ENCODE results near the gene ERCC1.

ERCC1 gene

GRCh38 chr19:45445139-45445538, 21.4 kb upstream of the ERCC1 start:
- no peak overlapping the region for H2AFZ ChIP-seq (ENCODE audit: low read length)
- no peak overlapping the region for H2AK5ac ChIP-seq (ENCODE audit: low read depth, low read length)
- H4K91ac ChIP-seq (ENCODE audit: low read depth, low read length, poor library complexity), result no peak overlapping the region
- H3K23ac ChIP-seq (ENCODE audit: low read depth, low read length, poor library complexity), result no peak overlapping the region
- no peaks in the 10 kb centered on the region for H3K79me1 ChIP-seq (ENCODE audit: low read depth, low read length)
- H3K4me2 ChIP-seq (ENCODE audit: insufficient read depth, low read length, poor library complexity, severe bottlenecking), result no peak overlapping the region
- no peak overlapping the region for H3K4me3 ChIP-seq (ENCODE audit: low read length in 2 of 2)
- no peak overlapping the region for H2BK15ac ChIP-seq (ENCODE audit: low read length)
- no peak overlapping the region for H4K8ac ChIP-seq (ENCODE audit: low read depth, low read length)
- DNase-seq (ENCODE audit: low spot score), result no peak
- no peak overlapping the region for H3K9ac ChIP-seq (ENCODE audit: low read depth, low read length, poor library complexity)
- H3K18ac ChIP-seq (ENCODE audit: low read length), result no peak overlapping the region
- H3K27me3 ChIP-seq (ENCODE audit: control insufficient read depth in 3 of 3, insufficient read depth in 3 of 3, low read depth in 1 of 3, low read length in 3 of 3), result no peaks in the 10 kb centered on the region
- H3K14ac ChIP-seq (ENCODE audit: low read length), result no peak overlapping the region
- peak overlapping the region; percentile 1 for H2BK5ac ChIP-seq (ENCODE audit: low read length)
- H3K4me1 ChIP-seq (ENCODE audit: control insufficient read depth in 2 of 2, insufficient read depth in 1 of 2, low read depth in 1 of 2, low read length in 2 of 2), result peaks cover 16 to 31% of the 10 kb centered on the region in 2 donors
- no peak overlapping the region for H2BK12ac ChIP-seq (ENCODE audit: low read length)
- H3K9me3 ChIP-seq (replicated peaks in 1 of 2; ENCODE audit: control insufficient read depth in 2 of 2, insufficient read depth in 1 of 2, low read depth in 1 of 2, low read length in 2 of 2), result no peaks in the 10 kb centered on the region
- no peak overlapping the region for H3K4ac ChIP-seq (ENCODE audit: low read length)
- no peak overlapping the region for H2BK120ac ChIP-seq (ENCODE audit: low read depth, low read length)
- no CpG with 5 or more reads among the region's 4 CpGs for WGBS, 2 donors (ENCODE audit: extremely low coverage in 2 of 2, insufficient read length in 2 of 2, insufficient replicate concordance in 1 of 2)
- H3K27ac ChIP-seq (replicated peaks; ENCODE audit: low read length), result no peak overlapping the region
- no peaks in the 10 kb centered on the region for H3K36me3 ChIP-seq (replicated peaks in 1 of 2; ENCODE audit: control insufficient read depth in 2 of 2, insufficient read depth in 2 of 2, low read length in 2 of 2)

GRCh38 chr19:45444318-45445041, 20.8 kb upstream of the ERCC1 start:
- H3K14ac ChIP-seq (ENCODE audit: low read length), result no peak overlapping the region
- no peak overlapping the region for H2BK12ac ChIP-seq (ENCODE audit: low read length)
- H2AFZ ChIP-seq (ENCODE audit: low read length), result peak overlapping the region; percentile 86
- H3K23ac ChIP-seq (ENCODE audit: low read depth, low read length, poor library complexity), result no peak overlapping the region
- H3K27me3 ChIP-seq (ENCODE audit: control insufficient read depth in 3 of 3, insufficient read depth in 3 of 3, low read depth in 1 of 3, low read length in 3 of 3), result no peaks in the 10 kb centered on the region
- no peaks in the 10 kb centered on the region for H3K36me3 ChIP-seq (replicated peaks in 1 of 2; ENCODE audit: control insufficient read depth in 2 of 2, insufficient read depth in 2 of 2, low read length in 2 of 2)
- no peak overlapping the region for H3K4ac ChIP-seq (ENCODE audit: low read length)
- H3K79me1 ChIP-seq (ENCODE audit: low read depth, low read length), result no peaks in the 10 kb centered on the region
- H4K8ac ChIP-seq (ENCODE audit: low read depth, low read length), result no peak overlapping the region
- peak; percentile 88 for DNase-seq (ENCODE audit: low spot score)
- no peak overlapping the region for H4K91ac ChIP-seq (ENCODE audit: low read depth, low read length, poor library complexity)
- H3K9ac ChIP-seq (ENCODE audit: low read depth, low read length, poor library complexity), result no peak overlapping the region
- peak overlapping the region; percentile 92 for H3K4me2 ChIP-seq (ENCODE audit: insufficient read depth, low read length, poor library complexity, severe bottlenecking)
- WGBS, 2 donors (ENCODE audit: extremely low coverage in 2 of 2, insufficient read length in 2 of 2, insufficient replicate concordance in 1 of 2), result no CpG with 5 or more reads among the region's 47 CpGs
- H3K4me3 ChIP-seq (ENCODE audit: low read length in 2 of 2), result peak overlapping the region; percentile 65 to 71
- peak overlapping the region; percentile 77 for H3K27ac ChIP-seq (replicated peaks; ENCODE audit: low read length)
- peak overlapping the region; percentile 1 for H2BK5ac ChIP-seq (ENCODE audit: low read length)
- peak overlapping the region; percentile 66 for H2AK5ac ChIP-seq (ENCODE audit: low read depth, low read length)
- H2BK120ac ChIP-seq (ENCODE audit: low read depth, low read length), result no peak overlapping the region
- H3K18ac ChIP-seq (ENCODE audit: low read length), result peak overlapping the region; percentile 11
- H3K4me1 ChIP-seq (ENCODE audit: control insufficient read depth in 2 of 2, insufficient read depth in 1 of 2, low read depth in 1 of 2, low read length in 2 of 2), result peaks cover 14 to 29% of the 10 kb centered on the region in 2 donors
- H2BK15ac ChIP-seq (ENCODE audit: low read length), result no peak overlapping the region
- no peaks in the 10 kb centered on the region for H3K9me3 ChIP-seq (replicated peaks in 1 of 2; ENCODE audit: control insufficient read depth in 2 of 2, insufficient read depth in 1 of 2, low read depth in 1 of 2, low read length in 2 of 2)

GRCh38 chr19:45443462-45444317, 20.0 kb upstream of the ERCC1 start:
- peak overlapping the region; percentile 92 for H3K4me2 ChIP-seq (ENCODE audit: insufficient read depth, low read length, poor library complexity, severe bottlenecking)
- H2BK15ac ChIP-seq (ENCODE audit: low read length), result peak overlapping the region; percentile 77
- no peak overlapping the region for H4K91ac ChIP-seq (ENCODE audit: low read depth, low read length, poor library complexity)
- H3K4me1 ChIP-seq (ENCODE audit: control insufficient read depth in 2 of 2, insufficient read depth in 1 of 2, low read depth in 1 of 2, low read length in 2 of 2), result peaks cover 14 to 24% of the 10 kb centered on the region in 2 donors
- H3K14ac ChIP-seq (ENCODE audit: low read length), result peak overlapping the region; percentile 26
- H3K4ac ChIP-seq (ENCODE audit: low read length), result peak overlapping the region; percentile 53
- H3K4me3 ChIP-seq (ENCODE audit: low read length in 2 of 2), result peak overlapping the region; percentile 65 to 84
- peak overlapping the region; percentile 84 for H2AFZ ChIP-seq (ENCODE audit: low read length)
- peak overlapping the region; percentile 85 for H3K9ac ChIP-seq (ENCODE audit: low read depth, low read length, poor library complexity)
- H2BK120ac ChIP-seq (ENCODE audit: low read depth, low read length), result peak overlapping the region; percentile 61
- peak; percentile 94 for DNase-seq (ENCODE audit: low spot score)
- H3K79me1 ChIP-seq (ENCODE audit: low read depth, low read length), result no peaks in the 10 kb centered on the region
- H3K27me3 ChIP-seq (ENCODE audit: control insufficient read depth in 3 of 3, insufficient read depth in 3 of 3, low read depth in 1 of 3, low read length in 3 of 3), result no peaks in the 10 kb centered on the region
- H2AK5ac ChIP-seq (ENCODE audit: low read depth, low read length), result peak overlapping the region; percentile 92
- no peaks in the 10 kb centered on the region for H3K36me3 ChIP-seq (replicated peaks in 1 of 2; ENCODE audit: control insufficient read depth in 2 of 2, insufficient read depth in 2 of 2, low read length in 2 of 2)
- no peak overlapping the region for H3K23ac ChIP-seq (ENCODE audit: low read depth, low read length, poor library complexity)
- peak overlapping the region; percentile 88 for H3K27ac ChIP-seq (replicated peaks; ENCODE audit: low read length)
- H3K9me3 ChIP-seq (replicated peaks in 1 of 2; ENCODE audit: control insufficient read depth in 2 of 2, insufficient read depth in 1 of 2, low read depth in 1 of 2, low read length in 2 of 2), result no peaks in the 10 kb centered on the region
- H2BK12ac ChIP-seq (ENCODE audit: low read length), result no peak overlapping the region
- no CpG with 5 or more reads among the region's 49 CpGs for WGBS, 2 donors (ENCODE audit: extremely low coverage in 2 of 2, insufficient read length in 2 of 2, insufficient replicate concordance in 1 of 2)
- H3K18ac ChIP-seq (ENCODE audit: low read length), result peak overlapping the region; percentile 96
- H2BK5ac ChIP-seq (ENCODE audit: low read length), result peak overlapping the region; percentile 79
- no peak overlapping the region for H4K8ac ChIP-seq (ENCODE audit: low read depth, low read length)
